ENCODE measurements around the gene SDR9C7.

Gene SDR9C7

GRCh38 chr12:56877195-56878009 lies 56.8 kb downstream of the SDR9C7 start:
- DNase-seq (ENCODE audit: low spot score) = no peak

DNA sequence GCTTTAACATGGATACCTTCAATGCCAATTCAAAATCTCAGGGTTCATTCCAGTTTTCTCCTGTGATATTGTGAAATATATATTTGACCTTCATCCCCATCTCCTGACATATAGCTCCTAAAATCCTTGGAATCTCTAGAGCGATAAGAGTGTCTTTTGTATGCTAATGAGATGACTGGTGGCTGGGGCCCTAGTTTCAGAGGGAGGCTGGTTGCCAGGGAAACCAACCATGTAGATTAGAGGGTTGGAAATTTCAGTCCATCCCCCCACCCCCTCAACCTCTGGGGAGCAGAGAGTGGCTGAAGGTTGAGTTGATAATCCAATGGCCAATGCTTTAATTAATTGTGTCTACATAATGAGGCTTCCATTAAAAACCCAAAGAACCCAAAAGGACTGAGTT lies 59.4 kb downstream of the SDR9C7 start:
- DNase-seq (ENCODE audit: low spot score) = no peak

GRCh38 chr12:56873382-56873781 lies 60.8 kb downstream of the SDR9C7 start:
- DNase-seq (ENCODE audit: low spot score) = no peak
